ENCODE measurements around the gene TMEFF2.

TMEFF2 gene

GRCh38 chr2:191961556-191961955 is 233.2 kb downstream of the TMEFF2 start (continued):
- no peak for TF ChIP-seq ZBTB44 (tag by site-specific recombination; IDR thresholded peaks at IDR 0.05)
- TF ChIP-seq ZNF394 (tag by site-specific recombination; IDR thresholded peaks at IDR 0.05; ENCODE audit: borderline replicate concordance), result no peak
- no peak for TF ChIP-seq ZNF530 (tag by site-specific recombination; IDR thresholded peaks at IDR 0.05; ENCODE audit: low read depth)
- no peak for TF ChIP-seq ZNF354C (tag by site-specific recombination; IDR thresholded peaks at IDR 0.05; ENCODE audit: borderline replicate concordance, low read depth)
- TF ChIP-seq GFI1B (tag by site-specific recombination; IDR thresholded peaks at IDR 0.05), result no peak
- no peak for TF ChIP-seq ZNF292 (tag by site-specific recombination; IDR thresholded peaks at IDR 0.05; ENCODE audit: borderline replicate concordance, low read depth)
- no peak for TF ChIP-seq ZNF677 (tag by site-specific recombination; IDR thresholded peaks at IDR 0.05)
- no peak for TF ChIP-seq ZNF837 (tag by site-specific recombination; IDR thresholded peaks at IDR 0.05)
- TF ChIP-seq GLIS2 (tag by site-specific recombination; IDR thresholded peaks at IDR 0.05), result no peak
- TF ChIP-seq, protein P1, sequence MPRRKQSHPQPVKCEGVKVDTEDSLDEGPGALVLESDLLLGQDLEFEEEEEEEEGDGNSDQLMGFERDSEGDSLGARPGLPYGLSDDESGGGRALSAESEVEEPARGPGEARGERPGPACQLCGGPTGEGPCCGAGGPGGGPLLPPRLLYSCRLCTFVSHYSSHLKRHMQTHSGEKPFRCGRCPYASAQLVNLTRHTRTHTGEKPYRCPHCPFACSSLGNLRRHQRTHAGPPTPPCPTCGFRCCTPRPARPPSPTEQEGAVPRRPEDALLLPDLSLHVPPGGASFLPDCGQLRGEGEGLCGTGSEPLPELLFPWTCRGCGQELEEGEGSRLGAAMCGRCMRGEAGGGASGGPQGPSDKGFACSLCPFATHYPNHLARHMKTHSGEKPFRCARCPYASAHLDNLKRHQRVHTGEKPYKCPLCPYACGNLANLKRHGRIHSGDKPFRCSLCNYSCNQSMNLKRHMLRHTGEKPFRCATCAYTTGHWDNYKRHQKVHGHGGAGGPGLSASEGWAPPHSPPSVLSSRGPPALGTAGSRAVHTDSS (tag by site-specific recombination; IDR thresholded peaks at IDR 0.05), result no peak
- no peak for TF ChIP-seq HOXA7 (CRISPR knock-in tag; IDR thresholded peaks at IDR 0.05; ENCODE audit: borderline replicate concordance)
- TF ChIP-seq ZNF639 (tag by site-specific recombination; IDR thresholded peaks at IDR 0.05), result no peak

- ChIA-PET CTCF (interaction anchor here (0.6 kb wide), 1 partner anchor 200 kb away, joined by 3 read pairs; no protein-coding TSS in a partner anchor), POLR2A (no interaction called here)
- Histone ChIP-seq H3K27ac (ENCODE audit: extremely low read depth, low read depth, low read length) (no peak overlapping the region), H3K4me3 (ENCODE audit: low read depth, low read length) (no peak overlapping the region), H3K36me3 (ENCODE audit: control insufficient read depth in 2 of 2, insufficient read depth in 1 of 2, low read length in 2 of 2) (no peaks in the 10 kb centered on the region), H3K9me3 (ENCODE audit: control insufficient read depth, insufficient read depth, low read depth, low read length) (no peaks in the 10 kb centered on the region), H3K4me1 (ENCODE audit: control insufficient read depth, insufficient read depth, low read length) (no peaks in the 10 kb centered on the region; the same call in 1 of the 2 replicates)
- TF ChIP-seq, protein P2, sequence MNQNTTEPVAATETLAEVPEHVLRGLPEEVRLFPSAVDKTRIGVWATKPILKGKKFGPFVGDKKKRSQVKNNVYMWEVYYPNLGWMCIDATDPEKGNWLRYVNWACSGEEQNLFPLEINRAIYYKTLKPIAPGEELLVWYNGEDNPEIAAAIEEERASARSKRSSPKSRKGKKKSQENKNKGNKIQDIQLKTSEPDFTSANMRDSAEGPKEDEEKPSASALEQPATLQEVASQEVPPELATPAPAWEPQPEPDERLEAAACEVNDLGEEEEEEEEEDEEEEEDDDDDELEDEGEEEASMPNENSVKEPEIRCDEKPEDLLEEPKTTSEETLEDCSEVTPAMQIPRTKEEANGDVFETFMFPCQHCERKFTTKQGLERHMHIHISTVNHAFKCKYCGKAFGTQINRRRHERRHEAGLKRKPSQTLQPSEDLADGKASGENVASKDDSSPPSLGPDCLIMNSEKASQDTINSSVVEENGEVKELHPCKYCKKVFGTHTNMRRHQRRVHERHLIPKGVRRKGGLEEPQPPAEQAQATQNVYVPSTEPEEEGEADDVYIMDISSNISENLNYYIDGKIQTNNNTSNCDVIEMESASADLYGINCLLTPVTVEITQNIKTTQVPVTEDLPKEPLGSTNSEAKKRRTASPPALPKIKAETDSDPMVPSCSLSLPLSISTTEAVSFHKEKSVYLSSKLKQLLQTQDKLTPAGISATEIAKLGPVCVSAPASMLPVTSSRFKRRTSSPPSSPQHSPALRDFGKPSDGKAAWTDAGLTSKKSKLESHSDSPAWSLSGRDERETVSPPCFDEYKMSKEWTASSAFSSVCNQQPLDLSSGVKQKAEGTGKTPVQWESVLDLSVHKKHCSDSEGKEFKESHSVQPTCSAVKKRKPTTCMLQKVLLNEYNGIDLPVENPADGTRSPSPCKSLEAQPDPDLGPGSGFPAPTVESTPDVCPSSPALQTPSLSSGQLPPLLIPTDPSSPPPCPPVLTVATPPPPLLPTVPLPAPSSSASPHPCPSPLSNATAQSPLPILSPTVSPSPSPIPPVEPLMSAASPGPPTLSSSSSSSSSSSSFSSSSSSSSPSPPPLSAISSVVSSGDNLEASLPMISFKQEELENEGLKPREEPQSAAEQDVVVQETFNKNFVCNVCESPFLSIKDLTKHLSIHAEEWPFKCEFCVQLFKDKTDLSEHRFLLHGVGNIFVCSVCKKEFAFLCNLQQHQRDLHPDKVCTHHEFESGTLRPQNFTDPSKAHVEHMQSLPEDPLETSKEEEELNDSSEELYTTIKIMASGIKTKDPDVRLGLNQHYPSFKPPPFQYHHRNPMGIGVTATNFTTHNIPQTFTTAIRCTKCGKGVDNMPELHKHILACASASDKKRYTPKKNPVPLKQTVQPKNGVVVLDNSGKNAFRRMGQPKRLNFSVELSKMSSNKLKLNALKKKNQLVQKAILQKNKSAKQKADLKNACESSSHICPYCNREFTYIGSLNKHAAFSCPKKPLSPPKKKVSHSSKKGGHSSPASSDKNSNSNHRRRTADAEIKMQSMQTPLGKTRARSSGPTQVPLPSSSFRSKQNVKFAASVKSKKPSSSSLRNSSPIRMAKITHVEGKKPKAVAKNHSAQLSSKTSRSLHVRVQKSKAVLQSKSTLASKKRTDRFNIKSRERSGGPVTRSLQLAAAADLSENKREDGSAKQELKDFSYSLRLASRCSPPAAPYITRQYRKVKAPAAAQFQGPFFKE (tag by site-specific recombination; IDR thresholded peaks at IDR 0.05; ENCODE audit: borderline replicate concordance), result no peak
- TF ChIP-seq ZNF830 (tag by site-specific recombination; IDR thresholded peaks at IDR 0.05; ENCODE audit: low read depth) (no peak), ZNF785 (tag by site-specific recombination; IDR thresholded peaks at IDR 0.05) (no peak)
- TF ChIP-seq, protein P1 (tag by site-specific recombination; IDR thresholded peaks at IDR 0.05), result no peak
Measured at GRCh38 chr2:191959209-191959608, 235.5 kb downstream of the TMEFF2 start.

Measured in HEK293 (cell line).